ENCODE data around the gene ABCA6. TPM values are rescaled to one million over a fixed set of nuclear protein-coding genes. Genes with fewer than 3 reads are reported as not detected.

ABCA6 gene
- total RNA-seq, 2 experiments from 2014 or later = 0.19 to 0.35 TPM

- Mint-ChIP-seq H3K4me1 (no peaks in the 10 kb centered on the region), H3K27ac (no peak overlapping the region), H3K4me3 (no peak overlapping the region), H3K36me3 (ENCODE audit: low read depth) (no peaks in the 10 kb centered on the region), H3K9me3 (no peaks in the 10 kb centered on the region), H3K27me3 (peaks cover 6% of the 10 kb centered on the region)
- ChIA-PET CTCF (interaction anchor here (0.6 kb wide), 1 partner anchor 672 kb away, joined by 4 read pairs; no protein-coding TSS in a partner anchor), POLR2A (no interaction called here)
- no peak for DNase-seq
Observed at GRCh38 chr17:69117855-69118784, 23.6 kb downstream of the ABCA6 start.

GRCh38 chr17:69111794-69112193 lies 29.9 kb downstream of the ABCA6 start:
- ChIA-PET POLR2A (no interaction called here), CTCF (no interaction called here)
- H3K9me3 Mint-ChIP-seq = no peaks in the 10 kb centered on the region
- H3K4me1 Mint-ChIP-seq = no peaks in the 10 kb centered on the region
- DNase-seq = no peak
- H3K36me3 Mint-ChIP-seq (ENCODE audit: low read depth) = no peaks in the 10 kb centered on the region
- no peaks in the 10 kb centered on the region for H3K27me3 Mint-ChIP-seq
- H3K27ac Mint-ChIP-seq = no peak overlapping the region
- H3K4me3 Mint-ChIP-seq = no peak overlapping the region

GRCh38 chr17:69105907-69106730 lies 35.6 kb downstream of the ABCA6 start:
- H3K36me3 Mint-ChIP-seq (ENCODE audit: low read depth) = no peaks in the 10 kb centered on the region
- POLR2A ChIA-PET = no interaction called here
- no peak overlapping the region for H3K4me3 Mint-ChIP-seq
- DNase-seq = no peak
- no peaks in the 10 kb centered on the region for H3K27me3 Mint-ChIP-seq
- H3K4me1 Mint-ChIP-seq = no peaks in the 10 kb centered on the region
- CTCF ChIA-PET = no interaction called here
- no peak overlapping the region for H3K27ac Mint-ChIP-seq
- no peaks in the 10 kb centered on the region for H3K9me3 Mint-ChIP-seq

GRCh38 chr17:69103557-69104233 lies 38.0 kb downstream of the ABCA6 start:
- ChIA-PET CTCF (no interaction called here), POLR2A (no interaction called here)
- Mint-ChIP-seq H3K4me3 (no peak overlapping the region), H3K36me3 (ENCODE audit: low read depth) (no peaks in the 10 kb centered on the region), H3K4me1 (no peaks in the 10 kb centered on the region), H3K27me3 (no peaks in the 10 kb centered on the region), H3K9me3 (no peaks in the 10 kb centered on the region), H3K27ac (no peak overlapping the region)
- no peak for DNase-seq

- no peaks in the 10 kb centered on the region for H3K36me3 Mint-ChIP-seq (ENCODE audit: low read depth)
- CTCF ChIA-PET = no interaction called here
Observed at GRCh38 chr17:69098625-69099024, 43.1 kb downstream of the ABCA6 start.

GRCh38 chr17:69096541-69096940 lies 45.2 kb downstream of the ABCA6 start:
- ChIA-PET POLR2A (no interaction called here), CTCF (no interaction called here)
- peaks cover 5% of the 10 kb centered on the region for H3K4me1 Mint-ChIP-seq
- peaks cover 12% of the 10 kb centered on the region for H3K27me3 Mint-ChIP-seq
- H3K36me3 Mint-ChIP-seq (ENCODE audit: low read depth) = no peaks in the 10 kb centered on the region
- no peak overlapping the region for H3K4me3 Mint-ChIP-seq
- no peaks in the 10 kb centered on the region for H3K9me3 Mint-ChIP-seq
- no peak for DNase-seq
- H3K27ac Mint-ChIP-seq = no peak overlapping the region

More at GRCh38 chr17:69098625-69099024, 43.1 kb downstream of the ABCA6 start:
- POLR2A ChIA-PET = no interaction called here
- Mint-ChIP-seq H3K27me3 (peaks cover 8% of the 10 kb centered on the region), H3K4me1 (no peaks in the 10 kb centered on the region), H3K9me3 (no peaks in the 10 kb centered on the region), H3K27ac (no peak overlapping the region), H3K4me3 (no peak overlapping the region)
- DNase-seq = no peak

GRCh38 chr17:69093995-69094394 lies 47.7 kb downstream of the ABCA6 start:
- no peaks in the 10 kb centered on the region for H3K36me3 Mint-ChIP-seq (ENCODE audit: low read depth)
- H3K27ac Mint-ChIP-seq = no peak overlapping the region
- peaks cover 5% of the 10 kb centered on the region for H3K4me1 Mint-ChIP-seq
- H3K27me3 Mint-ChIP-seq = peaks cover 12% of the 10 kb centered on the region
- POLR2A ChIA-PET = no interaction called here
- H3K9me3 Mint-ChIP-seq = no peaks in the 10 kb centered on the region
- H3K4me3 Mint-ChIP-seq = no peak overlapping the region
- CTCF ChIA-PET = no interaction called here
- DNase-seq = no peak

- DNase-seq = no peak
- ChIA-PET CTCF (no interaction called here), POLR2A (no interaction called here)
- H3K9me3 Mint-ChIP-seq = no peaks in the 10 kb centered on the region
- H3K4me1 Mint-ChIP-seq = peaks cover 5% of the 10 kb centered on the region
- H3K4me3 Mint-ChIP-seq = no peak overlapping the region
- no peak overlapping the region for H3K27ac Mint-ChIP-seq
- no peaks in the 10 kb centered on the region for H3K36me3 Mint-ChIP-seq (ENCODE audit: low read depth)
- H3K27me3 Mint-ChIP-seq = peaks cover 12% of the 10 kb centered on the region
Observed at GRCh38 chr17:69093279-69093789, 48.4 kb downstream of the ABCA6 start.

GRCh38 chr17:69090365-69090764 lies 51.3 kb downstream of the ABCA6 start:
- no peak overlapping the region for H3K4me3 Mint-ChIP-seq
- POLR2A ChIA-PET = no interaction called here
- H3K4me1 Mint-ChIP-seq = peaks cover 5% of the 10 kb centered on the region
- no peaks in the 10 kb centered on the region for H3K36me3 Mint-ChIP-seq (ENCODE audit: low read depth)
- no peaks in the 10 kb centered on the region for H3K9me3 Mint-ChIP-seq
- CTCF ChIA-PET = no interaction called here
- H3K27ac Mint-ChIP-seq = no peak overlapping the region
- DNase-seq = no peak
- H3K27me3 Mint-ChIP-seq = peaks cover 12% of the 10 kb centered on the region

GRCh38 chr17:69088643-69089200 lies 53.0 kb downstream of the ABCA6 start:
- Mint-ChIP-seq H3K27ac (no peak overlapping the region), H3K27me3 (peaks cover 4% of the 10 kb centered on the region), H3K36me3 (ENCODE audit: low read depth) (no peaks in the 10 kb centered on the region), H3K4me1 (peaks cover 5% of the 10 kb centered on the region), H3K9me3 (no peaks in the 10 kb centered on the region), H3K4me3 (no peak overlapping the region)
- no peak for DNase-seq
- ChIA-PET POLR2A (no interaction called here), CTCF (no interaction called here)

GRCh38 chr17:69086641-69087040 lies 55.1 kb downstream of the ABCA6 start:
- Mint-ChIP-seq H3K9me3 (peaks cover 4% of the 10 kb centered on the region), H3K36me3 (ENCODE audit: low read depth) (no peaks in the 10 kb centered on the region), H3K4me1 (no peaks in the 10 kb centered on the region), H3K27me3 (no peaks in the 10 kb centered on the region), H3K4me3 (no peak overlapping the region), H3K27ac (no peak overlapping the region)
- CTCF ChIA-PET = no interaction called here
- POLR2A ChIA-PET = no interaction called here
- no peak for DNase-seq

GRCh38 chr17:69084911-69085310 lies 56.8 kb downstream of the ABCA6 start:
- no peak overlapping the region for H3K4me3 Mint-ChIP-seq
- DNase-seq = no peak
- H3K9me3 Mint-ChIP-seq = peaks cover 6% of the 10 kb centered on the region
- no peaks in the 10 kb centered on the region for H3K27me3 Mint-ChIP-seq
- ChIA-PET POLR2A (no interaction called here), CTCF (no interaction called here)
- H3K4me1 Mint-ChIP-seq = no peaks in the 10 kb centered on the region
- no peak overlapping the region for H3K27ac Mint-ChIP-seq
- H3K36me3 Mint-ChIP-seq (ENCODE audit: low read depth) = no peaks in the 10 kb centered on the region

GRCh38 chr17:69082696-69083095 lies 59.0 kb downstream of the ABCA6 start:
- Mint-ChIP-seq H3K27me3 (no peaks in the 10 kb centered on the region), H3K27ac (no peak overlapping the region), H3K4me1 (no peaks in the 10 kb centered on the region), H3K9me3 (peaks cover 6% of the 10 kb centered on the region), H3K36me3 (ENCODE audit: low read depth) (no peaks in the 10 kb centered on the region), H3K4me3 (no peak overlapping the region)
- DNase-seq = no peak
- CTCF ChIA-PET = no interaction called here
- POLR2A ChIA-PET = no interaction called here

Data from activated CD4-positive, alpha-beta T cell treated with anti-CD3 and anti-CD28 coated beads, Interleukin-2, amount 10 ng/mL, durations not matched to agents 7 days and 5 days (primary cell).